ENCODE data around the gene HCFC1R1.

- TF ChIP-seq ZNF292 (tag by site-specific recombination; IDR thresholded peaks at IDR 0.05; ENCODE audit: borderline replicate concordance, low read depth) (no peak), ZBTB20 (tag by site-specific recombination; IDR thresholded peaks at IDR 0.05) (no peak), CTCF (tag by site-specific recombination; IDR thresholded peaks at IDR 0.05) (no peak), YY1 (tag by site-specific recombination; IDR thresholded peaks at IDR 0.05) (no peak), SCRT1 (tag by site-specific recombination; IDR thresholded peaks at IDR 0.05; ENCODE audit: borderline replicate concordance) (no peak), KLF16 (tag by site-specific recombination; IDR thresholded peaks at IDR 0.05) (no peak), PATZ1 (tag by site-specific recombination; IDR thresholded peaks at IDR 0.05) (no peak)
Observed at GRCh38 chr16:3035972-3036725, 12.4 kb upstream of the HCFC1R1 start.

Measured in HEK293 (cell line).